NT2/D1 (cell line): ENCODE data around the gene PPIE.

Source experiments
- DNase-seq: peaks from one replicate; pipeline ENCODE4 v3.0.0-alpha.2; 2011; ENCODE audit warnings: low read depth, low spot score
- H3K27me3 ChIP-seq: 2 replicates; pipeline ENCODE4 v1.6.0; 2011; ENCODE audit warnings: mild to moderate bottlenecking; ENCODE audit not compliant: insufficient read length, insufficient read depth
- H3K36me3 ChIP-seq: 2 replicates; pipeline ENCODE4 v1.6.1; 2011; ENCODE audit warnings: mild to moderate bottlenecking, low read length, mixed read lengths; ENCODE audit not compliant: insufficient read depth, insufficient read length
- H3K4me1 ChIP-seq: 2 replicates; pipeline ENCODE4 v1.5.1; 2011; ENCODE audit not compliant: insufficient read depth, insufficient read length
- H3K4me3 ChIP-seq: 2 replicates; pipeline ENCODE4 v1.5.1; 2011; ENCODE audit warnings: low read depth; ENCODE audit not compliant: insufficient read length
- H3K9ac ChIP-seq: 2 replicates; pipeline ENCODE4 v1.6.0; 2011; ENCODE audit warnings: low read depth; ENCODE audit not compliant: insufficient read length
- H3K9me3 ChIP-seq: 2 replicates; pipeline ENCODE4 v1.5.1; 2011; ENCODE audit warnings: mild to moderate bottlenecking, low read length; ENCODE audit not compliant: insufficient read depth
- SUZ12 ChIP-seq: IDR thresholded peaks from 2 replicates; pipeline ENCODE4 v1.6.1; 2011; ENCODE audit not compliant: insufficient read length, insufficient read depth; ENCODE audit errors: extremely low read depth
- YY1 ChIP-seq: IDR thresholded peaks from 2 replicates; pipeline ENCODE4 v1.6.1; 2011; ENCODE audit not compliant: insufficient read length, insufficient read depth
- ZNF274 ChIP-seq: IDR thresholded peaks from 2 replicates; pipeline ENCODE4 v1.6.1; 2011; ENCODE audit warnings: mild to moderate bottlenecking, low read depth, low read length

Gene PPIE

GRCh38 chr1:39729842-39730241 is 8.8 kb upstream of the PPIE start:
- H3K9me3 ChIP-seq, result no peaks in the 10 kb centered on the region
- peaks cover 99% of the 10 kb centered on the region for H3K27me3 ChIP-seq
- peaks cover 3% of the 10 kb centered on the region for H3K4me1 ChIP-seq
- no peaks in the 10 kb centered on the region for H3K36me3 ChIP-seq
- no peak overlapping the region for H3K9ac ChIP-seq
- no peak overlapping the region for H3K4me3 ChIP-seq
- no peak for TF ChIP-seq ZNF274
- TF ChIP-seq YY1, result no peak
- no peak for TF ChIP-seq SUZ12
- DNase-seq, result no peak

- Histone ChIP-seq H3K4me3 (no peak overlapping the region), H3K27me3 (peaks cover 97% of the 10 kb centered on the region), H3K9ac (no peak overlapping the region), H3K4me1 (peaks cover 3% of the 10 kb centered on the region), H3K9me3 (no peaks in the 10 kb centered on the region), H3K36me3 (no peaks in the 10 kb centered on the region)
- TF ChIP-seq YY1 (no peak), SUZ12 (no peak), ZNF274 (no peak)
- no peak for DNase-seq
These were observed 6.0 kb upstream of the PPIE start for GRCh38 chr1:39732730-39733129.

DNA sequence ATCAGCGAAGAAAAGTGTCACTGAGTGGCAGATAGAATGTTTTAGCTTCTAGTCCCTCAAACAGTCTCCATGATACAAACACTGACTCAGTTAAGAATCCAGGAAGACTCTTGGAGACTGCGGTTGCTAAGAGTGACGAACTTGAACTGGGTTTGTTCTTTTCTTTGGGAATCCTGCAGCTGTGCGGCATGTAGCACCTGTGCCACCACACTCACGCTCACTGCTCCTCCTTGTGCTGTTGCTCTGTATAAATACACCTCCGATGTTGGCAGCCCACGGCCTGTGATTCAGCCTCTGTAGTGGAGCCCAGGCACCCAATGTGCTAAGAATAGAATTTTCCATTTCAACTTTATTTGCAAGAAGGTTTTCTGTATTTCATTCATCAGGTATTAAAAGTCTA is 5.5 kb upstream of the PPIE start:
- H3K27me3 ChIP-seq, result peaks cover 96% of the 10 kb centered on the region
- no peaks in the 10 kb centered on the region for H3K9me3 ChIP-seq
- H3K36me3 ChIP-seq, result no peaks in the 10 kb centered on the region
- H3K9ac ChIP-seq, result no peak overlapping the region
- no peak for DNase-seq
- no peak overlapping the region for H3K4me3 ChIP-seq
- peaks cover under 1% of the 10 kb centered on the region for H3K4me1 ChIP-seq
- TF ChIP-seq SUZ12 (no peak), YY1 (no peak), ZNF274 (no peak)

DNA sequence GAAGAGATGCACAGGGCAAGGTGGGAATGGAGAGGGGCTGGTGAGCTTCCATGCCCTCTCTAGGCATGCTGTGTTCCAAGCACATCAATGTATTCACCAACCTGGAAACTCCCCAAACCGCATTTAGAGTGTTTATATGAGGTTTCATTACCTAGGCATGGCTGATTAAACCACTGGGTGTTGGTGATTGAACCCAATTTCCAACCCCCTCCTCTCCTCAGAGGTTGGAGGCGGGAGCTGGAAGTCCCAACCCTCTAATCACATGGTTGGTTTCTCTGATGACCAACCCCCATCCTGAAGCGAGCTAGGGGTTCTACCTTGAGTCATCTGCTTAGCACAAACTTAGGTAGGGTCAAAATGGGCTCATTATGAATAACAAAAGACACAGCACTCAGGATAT is 3.0 kb upstream of the PPIE start:
- Histone ChIP-seq H3K27me3 (peaks cover 70% of the 10 kb centered on the region), H3K4me1 (no peaks in the 10 kb centered on the region), H3K9me3 (no peaks in the 10 kb centered on the region), H3K9ac (no peak overlapping the region), H3K36me3 (peaks cover 10% of the 10 kb centered on the region), H3K4me3 (no peak overlapping the region)
- TF ChIP-seq YY1 (no peak), ZNF274 (no peak), SUZ12 (no peak)
- no peak for DNase-seq

GRCh38 chr1:39737546-39738169 is 1.0 kb upstream of the PPIE start:
- no peak for DNase-seq
- Histone ChIP-seq H3K4me3 (no peak overlapping the region), H3K4me1 (no peaks in the 10 kb centered on the region), H3K9me3 (no peaks in the 10 kb centered on the region), H3K9ac (no peak overlapping the region), H3K36me3 (peaks cover 29% of the 10 kb centered on the region), H3K27me3 (peaks cover 52% of the 10 kb centered on the region)
- no peak for TF ChIP-seq SUZ12
- no peak for TF ChIP-seq ZNF274
- TF ChIP-seq YY1, result no peak

- DNase-seq, result no peak
These were observed 6.5 kb downstream of the PPIE start for GRCh38 chr1:39745016-39745670.

GRCh38 chr1:39751595-39751994 is 12.9 kb downstream of the PPIE start:
- H3K36me3 ChIP-seq, result peaks cover 96% of the 10 kb centered on the region
- H3K4me3 ChIP-seq, result no peak overlapping the region
- H3K9ac ChIP-seq, result no peak overlapping the region
- no peak for DNase-seq
- TF ChIP-seq SUZ12 (no peak), YY1 (no peak), ZNF274 (no peak)
- H3K27me3 ChIP-seq, result no peaks in the 10 kb centered on the region
- no peaks in the 10 kb centered on the region for H3K9me3 ChIP-seq
- H3K4me1 ChIP-seq, result no peaks in the 10 kb centered on the region

More at GRCh38 chr1:39745016-39745670, 6.5 kb downstream of the PPIE start:
- TF ChIP-seq SUZ12 (no peak), ZNF274 (no peak)
- Histone ChIP-seq H3K4me3 (no peak overlapping the region), H3K9me3 (no peaks in the 10 kb centered on the region), H3K27me3 (no peaks in the 10 kb centered on the region), H3K4me1 (no peaks in the 10 kb centered on the region), H3K36me3 (peaks cover 96% of the 10 kb centered on the region), H3K9ac (no peak overlapping the region)
